A673 (cell line): ENCODE data around the gene SPATA32. TPM values are rescaled to one million over a fixed set of nuclear protein-coding genes. Genes with fewer than 3 reads are reported as not detected.

ENCODE experiments used
- BruUV-seq: library from RNA; stranded (reverse); fragments of 400-500 nt; replicated peaks from 2 replicates; lab custom pipeline; 2021; lab: Mats Ljungman, UMichigan
- CTCF ChIA-PET: fragments of 300-600 bp; sonication (Branson Sonifier 250); formaldehyde crosslinking; loops from one replicate; lab custom pipeline; 2022; ENCODE audit warnings: antibody characterized with exemption; lab: Charles Lee
- POLR2A ChIA-PET: fragments of 300-600 bp; sonication (Branson Sonifier 250); formaldehyde crosslinking; loops from one replicate; lab custom pipeline; 2022; ENCODE audit warnings: antibody characterized with exemption; ENCODE audit not compliant: low non-redundant PET; lab: Charles Lee
- DNase-seq: peaks from one replicate; pipeline ENCODE4 v3.0.0-alpha.2; 2015; ENCODE audit warnings: low spot score
- H3K27ac ChIP-seq: fragments of 200-600 bp; sonication (generic); 2 replicates; pipeline ENCODE4 v1.5.1; 2016; ENCODE audit warnings: mixed run types, low read depth, mild to moderate bottlenecking, mixed read lengths, antibody characterized with exemption, low read length; ENCODE audit not compliant: poor library complexity, severe bottlenecking
- H3K27me3 ChIP-seq: fragments of 200-600 bp; sonication (generic); replicated peaks from 2 replicates; pipeline ENCODE4 v1.6.1; 2017; ENCODE audit warnings: mixed run types, low read depth, mild to moderate bottlenecking, mixed read lengths, antibody characterized with exemption, low read length; ENCODE audit not compliant: insufficient read depth, poor library complexity
- H3K36me3 ChIP-seq: fragments of 200-600 bp; sonication (generic); 2 replicates; pipeline ENCODE4 v1.6.1; 2016; ENCODE audit warnings: mixed run types, mild to moderate bottlenecking, mixed read lengths, antibody characterized with exemption, low read length; ENCODE audit not compliant: insufficient read depth, poor library complexity, severe bottlenecking
- H3K4me1 ChIP-seq: fragments of 200-600 bp; sonication (generic); 2 replicates; pipeline ENCODE4 v1.6.1; 2017; ENCODE audit warnings: mixed run types, mild to moderate bottlenecking, mixed read lengths, antibody characterized with exemption, low read length; ENCODE audit not compliant: insufficient read depth, poor library complexity, severe bottlenecking
- H3K4me3 ChIP-seq: fragments of 200-600 bp; sonication (generic); 2 replicates; pipeline ENCODE4 v1.5.1; 2016; ENCODE audit warnings: low read depth, mixed run types, mild to moderate bottlenecking, mixed read lengths, low read length; ENCODE audit not compliant: poor library complexity, severe bottlenecking
- H3K9me3 ChIP-seq: fragments of 200-600 bp; sonication (generic); 2 replicates; pipeline ENCODE4 v1.6.1; 2016; ENCODE audit warnings: mixed run types, low read depth, mild to moderate bottlenecking, mixed read lengths, antibody characterized with exemption, low read length; ENCODE audit not compliant: poor library complexity, severe bottlenecking
- CTCF ChIP-seq: fragments of 300-800, 200-600 bp; sonication (generic); conservative IDR thresholded peaks from 2 replicates; pipeline ENCODE4 v1.5.1; 2017; ENCODE audit warnings: low read depth, mild to moderate bottlenecking, antibody characterized with exemption, low read length, moderate library complexity, mixed read lengths
- EZH2 ChIP-seq: fragments of 200-600 bp; sonication (generic); IDR thresholded peaks from 2 replicates; pipeline ENCODE4 v1.6.1; 2017; ENCODE audit warnings: borderline replicate concordance, low read depth, mild to moderate bottlenecking, mixed read lengths, antibody characterized with exemption, low read length; ENCODE audit not compliant: poor library complexity, severe bottlenecking
- intact Hi-C: fragments of 100-400 bp; cut with micrococcal nuclease; formaldehyde crosslinking; loops from one replicate; pipeline ENCODE4 v1.10.0; 2022; ENCODE audit not compliant: unreplicated experiment
- total RNA-seq: library from RNA; stranded (reverse); gene quantifications from 2 replicates; pipeline ENCODE4 v1.2.3, GENCODE V29; 2021

Gene SPATA32
- total RNA-seq, 1 experiment from 2014 or later = not detected

- Histone ChIP-seq H3K4me3 (no peak overlapping the region), H3K4me1 (no peaks in the 10 kb centered on the region), H3K9me3 (no peaks in the 10 kb centered on the region), H3K27me3 (no peaks in the 10 kb centered on the region), H3K27ac (no peak overlapping the region), H3K36me3 (no peaks in the 10 kb centered on the region)
- ChIA-PET POLR2A (no interaction called here), CTCF (interaction anchor here (0.7 kb wide), 1 partner anchor 25 kb away, joined by 3 read pairs; no protein-coding TSS in a partner anchor)
- no peak for TF ChIP-seq CTCF
- no peak for TF ChIP-seq EZH2
- no peak for DNase-seq
- BruUV-seq = no TSS peak
- intact Hi-C loops = no loop called here
Measured at GRCh38 chr17:45301674-45302073, 39.8 kb upstream of the SPATA32 start.

DNA sequence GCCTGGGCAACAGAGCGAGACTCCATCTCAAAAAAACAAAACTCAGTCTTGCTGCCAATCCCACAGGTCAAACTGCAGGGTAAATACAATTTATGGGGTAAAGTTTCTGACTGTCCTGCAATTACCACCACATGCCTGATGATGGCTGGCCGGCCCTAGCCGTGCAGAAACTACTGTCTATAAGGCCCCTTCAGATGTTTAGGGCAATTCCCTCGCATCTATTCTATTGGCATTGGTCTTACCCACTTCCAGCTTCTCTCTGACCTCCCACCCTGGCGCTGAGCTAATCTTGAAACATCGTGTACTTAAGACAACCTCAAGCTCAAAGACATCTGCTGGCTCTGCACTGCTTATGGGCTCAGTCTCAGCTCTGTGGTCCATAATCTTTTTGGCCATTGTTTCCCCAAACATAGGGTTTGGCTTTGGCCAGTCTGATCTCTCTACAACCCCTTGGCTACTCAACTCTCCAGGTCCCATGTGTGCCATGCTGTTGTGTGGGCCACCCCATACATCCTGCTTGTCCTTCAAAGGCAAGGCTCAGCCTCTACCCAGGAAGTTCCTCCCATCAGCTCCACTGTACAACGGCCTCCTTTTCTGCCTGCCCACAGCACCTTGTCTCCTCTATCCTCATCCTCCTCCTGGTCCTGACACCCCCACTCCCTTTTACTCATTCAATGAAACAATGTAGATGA, 38.3 kb upstream of the SPATA32 start:
- BruUV-seq = no TSS peak
- intact Hi-C loops = no loop called here
- POLR2A ChIA-PET = no interaction called here

DNA sequence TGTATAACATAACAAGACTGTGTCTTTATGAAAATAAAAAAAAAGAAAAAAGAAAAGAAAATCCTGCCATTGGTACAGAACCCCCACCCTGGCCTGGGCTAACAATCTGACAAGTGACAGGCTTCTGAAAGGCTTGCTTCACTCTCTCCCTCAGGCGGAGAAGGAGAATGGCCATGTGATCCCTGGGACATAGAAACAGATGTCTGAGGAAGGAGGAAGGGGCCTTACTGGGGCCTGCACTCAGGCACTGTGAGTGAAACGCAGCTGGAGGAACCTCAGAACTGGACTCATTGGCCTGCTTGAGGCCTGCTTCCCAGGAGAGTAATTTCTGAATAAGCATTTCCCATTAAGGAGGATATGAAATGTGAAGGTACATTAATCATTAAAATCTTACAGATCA, 37.5 kb upstream of the SPATA32 start:
- Histone ChIP-seq H3K4me1 (peaks cover 3% of the 10 kb centered on the region), H3K27me3 (no peaks in the 10 kb centered on the region), H3K27ac (no peak overlapping the region), H3K9me3 (no peaks in the 10 kb centered on the region), H3K36me3 (no peaks in the 10 kb centered on the region), H3K4me3 (no peak overlapping the region)
- intact Hi-C loops = no loop called here
- CTCF ChIA-PET = no interaction called here
- POLR2A ChIA-PET = no interaction called here
- no peak for TF ChIP-seq CTCF
- DNase-seq = no peak
- no TSS peak for BruUV-seq

More for the DNA sequence above, 38.3 kb upstream of the SPATA32 start:
- CTCF ChIA-PET = no interaction called here
- TF ChIP-seq EZH2 = no peak
- no peak for TF ChIP-seq CTCF
- no peaks in the 10 kb centered on the region for H3K27me3 ChIP-seq
- no peak for DNase-seq
- no peaks in the 10 kb centered on the region for H3K36me3 ChIP-seq
- peaks cover 3% of the 10 kb centered on the region for H3K4me1 ChIP-seq
- no peak overlapping the region for H3K27ac ChIP-seq
- no peak overlapping the region for H3K4me3 ChIP-seq
- no peaks in the 10 kb centered on the region for H3K9me3 ChIP-seq
